Astrocyte (in vitro differentiated cells and primary cell): ENCODE results near the gene CAPN3.

Experiments used
- CTCF ChIP-seq: IDR thresholded peaks from 2 replicates; pipeline ENCODE4 v1.5.1; 2011; ENCODE audit warnings: low read depth, mild to moderate bottlenecking, inconsistent platforms, low read length, moderate library complexity; ENCODE audit not compliant: insufficient read depth
- EZH2 ChIP-seq: IDR thresholded peaks from 2 replicates; pipeline ENCODE4 v1.6.1; 2012; ENCODE audit warnings: mild to moderate bottlenecking, low read length, inconsistent platforms; ENCODE audit not compliant: insufficient read depth

GRCh38 chr15:42444415-42445063, 85.2 kb downstream of the CAPN3 start:
- no peak for TF ChIP-seq CTCF
- TF ChIP-seq EZH2, result no peak
